Activated T-helper 1 cell treated with Interleukin-2 at 50 U/mL for 16 hours (primary cell): ENCODE data around the gene TLR1.
"Not testable (repeated sequence)": the region's sequence is repeated elsewhere in the genome, so short reads cannot be mapped to it uniquely, and the experiment has no call there.

Experiments used
- DNase-seq: peaks from one replicate; pipeline ENCODE4 v3.0.0-alpha.2; 2020; ENCODE audit warnings: low read depth

TLR1 gene

GRCh38 chr4:38804654-38805295, at the start of gene TLR1:
Gene TLR1 (minus strand): TSS chr4:38804791. CDS start chr4:38798831, 5,960 bp downstream.
- DNase-seq, result no peak

- DNase-seq, result no peak
These were observed 41.4 kb upstream of the TLR1 start for GRCh38 chr4:38846015-38846414.

GRCh38 chr4:38842994-38843393, 38.4 kb upstream of the TLR1 start:
- DNase-seq, result no peak

- no peak for DNase-seq
These were observed 33.3 kb upstream of the TLR1 start for GRCh38 chr4:38837849-38838248.

GRCh38 chr4:38837334-38837733, 32.7 kb upstream of the TLR1 start:
- no peak for DNase-seq

GRCh38 chr4:38834570-38834969, 30.0 kb upstream of the TLR1 start:
- DNase-seq, result no peak

- no peak for DNase-seq
These were observed 28.3 kb upstream of the TLR1 start for GRCh38 chr4:38832624-38833528.

GRCh38 chr4:38832206-38832605, 27.6 kb upstream of the TLR1 start:
- DNase-seq, result no peak

GRCh38 chr4:38831653-38832052, 27.1 kb upstream of the TLR1 start:
- DNase-seq, result no peak

- DNase-seq, result no peak
These were observed 24.6 kb upstream of the TLR1 start for GRCh38 chr4:38829237-38829636.

GRCh38 chr4:38823766-38824165, 19.2 kb upstream of the TLR1 start:
- DNase-seq, result no peak

GRCh38 chr4:38822748-38823303, 18.2 kb upstream of the TLR1 start:
- no peak for DNase-seq

- DNase-seq, result no peak
These were observed 17.1 kb upstream of the TLR1 start for GRCh38 chr4:38821739-38822138.

GRCh38 chr4:38820329-38821061, 15.9 kb upstream of the TLR1 start:
- no peak for DNase-seq

- no peak for DNase-seq
These were observed 15.0 kb upstream of the TLR1 start for GRCh38 chr4:38819569-38819968.

GRCh38 chr4:38818441-38818976, 13.9 kb upstream of the TLR1 start:
- no peak for DNase-seq

- DNase-seq, result no peak
These were observed 11.5 kb upstream of the TLR1 start for GRCh38 chr4:38815885-38816782.

- DNase-seq, result no peak
These were observed 9.8 kb upstream of the TLR1 start for GRCh38 chr4:38814386-38814785.

GRCh38 chr4:38811297-38811696, 6.7 kb upstream of the TLR1 start:
- DNase-seq, result no peak

GRCh38 chr4:38807462-38807861, 2.9 kb upstream of the TLR1 start:
- not testable (repeated sequence) for DNase-seq

GRCh38 chr4:38806251-38806650, 1.7 kb upstream of the TLR1 start:
- not testable (repeated sequence) for DNase-seq
